NCI-H2081 (cell line): ENCODE data around the gene EFCAB6.
A peak's percentile ranks its signal among the peaks of the same experiment; 100 is the strongest.

Source experiments
- DNase-seq, 2 experiments: peaks; one replicate each; lab custom pipeline; 2025; lab: John Stamatoyannopoulos, UW

EFCAB6 gene

DNA sequence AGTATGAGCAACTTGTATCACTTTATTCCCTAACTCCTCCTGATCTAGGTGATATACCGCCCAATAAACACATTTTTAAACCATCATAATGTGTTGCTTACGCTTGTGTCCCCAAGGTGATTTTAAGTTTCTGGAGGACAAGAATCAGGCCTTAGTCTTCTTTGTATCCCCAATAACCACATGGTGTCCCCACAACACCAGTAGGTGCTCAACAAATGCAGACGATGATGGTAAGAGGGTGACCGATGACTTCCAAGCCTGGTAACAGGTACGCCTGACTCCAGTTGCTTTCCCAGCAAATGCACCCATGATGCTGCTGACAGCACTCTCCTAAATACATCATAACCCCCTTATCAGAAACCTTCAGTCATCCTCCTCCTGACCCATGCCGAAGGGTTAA is 64.2 kb downstream of the EFCAB6 start:
- no peak for DNase-seq

DNA sequence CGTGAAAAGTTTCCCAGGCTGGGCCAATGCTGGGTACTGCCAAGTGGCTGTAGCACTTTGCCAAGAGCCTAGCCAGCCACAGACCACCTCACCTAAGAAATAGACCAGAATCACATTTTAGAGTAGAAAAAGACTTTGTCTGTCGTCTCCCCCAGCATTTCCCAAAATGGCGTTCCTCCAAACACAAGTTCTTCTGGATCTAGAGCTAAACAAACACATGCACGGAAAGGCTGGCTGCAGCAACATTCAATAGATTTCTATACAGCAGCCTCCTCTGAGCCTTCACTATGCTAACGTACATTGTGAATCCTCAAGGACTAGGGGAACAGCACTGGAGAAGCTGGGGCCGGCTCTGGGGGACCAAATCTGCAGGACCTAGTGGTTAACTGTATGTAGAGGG is 65.0 kb downstream of the EFCAB6 start:
- no peak for DNase-seq

- peak in 1 of 2 experiments; percentile 37 for DNase-seq
Observed at GRCh38 chr22:43745783-43746356, 66.2 kb downstream of the EFCAB6 start.

DNA sequence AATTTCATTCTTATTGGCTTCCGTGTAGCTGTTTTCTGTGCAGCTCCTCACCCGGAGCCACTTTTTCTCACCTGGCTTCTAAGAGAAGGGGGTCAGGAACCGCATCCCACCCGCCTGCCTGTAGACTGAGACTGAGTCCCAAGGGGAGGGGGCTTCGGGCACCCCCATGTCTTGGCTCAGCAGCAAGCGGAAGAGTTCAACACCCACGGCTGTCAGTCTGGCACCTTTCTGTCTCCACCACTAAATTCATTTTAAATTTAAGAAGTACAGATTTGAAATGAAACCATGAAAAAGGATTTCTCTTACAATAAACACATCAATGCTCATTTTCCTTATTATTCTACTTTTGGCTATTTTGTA is 66.7 kb downstream of the EFCAB6 start:
- no peak for DNase-seq

DNA sequence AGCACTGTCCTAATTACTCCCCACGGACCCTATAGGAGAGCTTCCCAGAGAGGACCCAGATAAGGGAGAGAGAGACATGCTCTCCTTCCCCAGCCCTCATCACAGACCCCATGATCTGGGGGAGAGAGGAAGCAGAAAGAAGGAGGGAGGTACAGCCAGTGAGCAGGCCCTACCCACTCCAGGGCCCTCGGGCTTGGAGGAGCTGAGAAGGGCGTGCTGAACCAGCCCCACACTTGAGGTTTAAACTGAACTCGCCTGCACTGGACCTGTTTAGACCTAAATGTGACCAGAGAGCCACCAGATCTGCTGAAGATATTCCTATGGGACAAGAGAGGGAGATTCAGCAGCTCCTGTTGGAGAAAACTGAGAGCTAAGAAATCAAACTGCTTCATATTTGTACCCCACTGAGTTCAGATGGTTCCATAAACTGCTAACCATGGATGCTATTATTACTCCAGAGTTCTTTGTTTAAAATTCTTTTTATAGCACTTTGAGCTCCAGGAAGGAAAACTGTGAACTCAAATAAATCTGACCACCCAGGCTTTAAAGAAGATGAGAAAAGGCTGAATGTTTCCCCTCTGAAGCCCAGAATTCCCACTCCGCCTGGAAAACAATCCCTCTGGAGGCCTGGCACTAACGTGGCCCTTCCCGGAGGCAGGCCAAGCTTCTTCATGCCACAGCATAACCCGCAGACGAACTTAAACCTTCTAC is 67.2 kb downstream of the EFCAB6 start:
- DNase-seq, result no peak

DNA sequence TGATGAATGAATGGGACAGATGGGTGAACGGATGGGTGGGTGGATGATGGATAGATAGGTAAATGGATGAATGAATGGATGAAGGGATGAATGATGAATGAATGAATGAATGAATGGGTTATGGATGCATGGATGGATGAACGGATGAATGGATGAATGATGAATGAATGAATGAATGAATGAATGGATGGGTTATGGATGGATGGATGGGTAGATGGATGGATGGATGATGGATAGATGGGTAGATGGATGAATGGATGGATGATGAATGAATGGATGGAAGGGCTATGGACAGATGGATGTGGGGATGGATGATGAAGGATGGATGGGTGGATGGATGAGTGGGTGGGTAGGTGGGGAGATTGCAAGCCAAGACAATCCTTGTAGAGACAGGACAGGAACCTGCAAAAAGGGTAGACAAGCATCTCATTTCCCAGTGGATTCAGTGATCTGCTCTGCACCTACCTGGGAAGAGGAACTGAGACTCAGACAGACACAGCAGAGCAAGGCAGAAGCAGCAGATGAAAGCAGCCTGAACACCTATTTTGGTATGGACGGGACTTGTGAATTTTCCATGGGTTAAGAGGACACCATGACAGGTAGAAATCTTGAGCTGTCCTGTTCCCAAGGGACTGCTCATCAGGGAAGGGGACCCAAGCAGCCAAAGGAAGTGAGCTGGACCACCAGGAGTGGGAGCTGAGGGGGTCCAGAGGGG is 68.0 kb downstream of the EFCAB6 start:
- DNase-seq, result no peak

GRCh38 chr22:43743131-43743530 is 69.0 kb downstream of the EFCAB6 start:
- DNase-seq, result no peak

GRCh38 chr22:43742154-43742950 is 69.8 kb downstream of the EFCAB6 start:
- DNase-seq, result no peak

DNA sequence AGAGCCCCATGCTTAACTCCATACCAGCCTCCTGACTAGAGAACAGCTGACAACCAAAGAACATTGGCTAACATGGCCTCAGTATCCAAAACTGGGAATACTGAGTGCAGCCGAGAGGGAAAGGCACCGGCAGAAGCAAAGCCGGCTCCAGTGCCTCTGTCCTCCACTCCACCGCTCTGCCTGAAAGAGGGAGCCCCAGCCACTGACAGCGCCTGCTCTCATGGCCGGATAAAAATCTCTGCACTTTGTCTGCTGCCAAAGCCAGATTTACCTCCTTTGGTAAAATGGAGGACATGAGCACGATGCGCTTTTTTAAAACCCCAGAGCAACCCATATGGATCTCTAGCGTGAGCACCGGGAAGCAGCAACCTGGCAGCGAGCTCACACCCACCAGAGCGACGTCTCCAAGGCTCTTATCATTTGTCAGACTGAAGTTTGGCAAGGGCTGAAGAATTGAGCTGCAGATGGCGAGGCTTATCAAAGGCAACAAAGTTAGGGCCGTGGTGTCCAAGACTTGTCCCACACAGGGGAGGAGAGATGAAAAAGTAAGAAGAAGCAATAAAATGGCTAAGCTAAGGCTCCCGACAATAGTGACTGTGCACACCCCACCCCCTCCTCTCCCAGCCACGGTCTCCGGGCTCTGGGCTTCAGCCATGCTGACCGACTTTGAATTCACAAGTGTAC is 71.4 kb downstream of the EFCAB6 start:
- no peak for DNase-seq

DNA sequence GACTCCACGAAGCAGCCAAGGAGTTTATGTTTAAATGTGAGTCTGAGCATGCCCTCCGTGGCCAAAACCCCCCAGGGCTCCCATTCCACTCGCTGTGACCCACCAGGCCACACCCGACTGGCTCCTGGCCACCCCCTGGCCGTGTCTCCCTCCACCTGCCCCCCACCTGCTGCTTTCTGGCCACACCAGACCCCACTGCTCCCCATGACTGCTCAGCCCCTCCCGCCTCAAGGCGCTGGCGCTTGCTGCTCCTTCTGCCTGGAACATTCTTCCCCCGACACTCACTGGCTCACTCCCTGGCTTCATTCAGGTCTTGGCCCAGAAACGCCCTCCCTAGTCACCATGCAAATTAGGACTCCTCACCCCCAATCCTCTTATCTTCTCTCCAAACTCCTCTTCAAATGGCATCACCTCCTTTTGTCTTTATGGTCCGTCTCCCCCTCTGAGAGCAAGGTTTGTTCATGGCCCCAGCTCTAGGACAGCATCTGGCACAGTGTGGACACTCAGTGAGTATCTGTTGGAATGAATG is 72.2 kb downstream of the EFCAB6 start:
- no peak for DNase-seq

- DNase-seq, result no peak
Observed at GRCh38 chr22:43737150-43737828, 74.8 kb downstream of the EFCAB6 start.

GRCh38 chr22:43736651-43737050 is 75.5 kb downstream of the EFCAB6 start:
- no peak for DNase-seq

- DNase-seq, result peak in 1 of 2 experiments; percentile 3
Observed at GRCh38 chr22:43734370-43735150, 77.5 kb downstream of the EFCAB6 start.

- no peak for DNase-seq
Observed at GRCh38 chr22:43733138-43733537, 79.0 kb downstream of the EFCAB6 start.

DNA sequence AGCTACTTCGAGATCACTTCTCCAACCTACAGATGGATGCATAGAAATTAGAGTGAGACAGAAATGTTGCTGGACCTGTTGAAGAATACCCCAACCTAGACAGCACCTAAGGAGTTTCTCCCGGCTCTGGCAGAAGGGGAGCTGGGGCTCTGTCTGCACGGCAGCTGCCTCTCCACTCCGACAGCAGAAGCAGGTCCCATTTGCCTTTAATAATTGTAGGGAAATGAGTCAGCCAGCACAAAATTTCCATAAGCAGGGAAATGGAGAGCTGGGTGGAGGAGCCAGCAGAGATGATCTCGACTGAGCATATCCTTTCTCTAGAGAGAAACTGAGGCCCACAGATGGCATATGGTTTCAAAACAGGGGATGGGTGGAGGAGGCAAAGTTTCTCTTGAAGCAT is 80.1 kb downstream of the EFCAB6 start:
- no peak for DNase-seq

GRCh38 chr22:43726964-43727543 is 85.1 kb downstream of the EFCAB6 start:
- DNase-seq, result no peak

DNA sequence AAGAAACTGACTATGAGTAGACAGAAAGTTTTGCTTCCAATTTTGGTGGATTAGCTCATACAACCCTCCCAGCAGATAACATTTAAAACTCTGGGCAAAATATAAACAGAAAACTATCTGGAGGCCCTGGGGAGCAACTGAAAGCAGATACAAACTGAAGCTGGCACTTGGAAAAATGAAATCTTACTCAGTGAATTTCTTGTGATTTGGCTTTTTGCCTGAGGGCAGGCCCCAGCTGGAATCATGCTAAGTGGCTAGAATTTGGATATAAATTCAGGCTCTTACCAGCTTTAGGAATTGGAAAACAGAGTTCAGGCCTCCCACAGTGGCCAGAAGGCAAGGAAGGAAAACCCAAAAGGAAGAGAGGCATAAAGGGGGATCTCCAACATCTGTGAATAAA is 85.8 kb downstream of the EFCAB6 start:
- DNase-seq, result no peak

GRCh38 chr22:43723816-43724215 is 88.3 kb downstream of the EFCAB6 start:
- DNase-seq, result no peak

GRCh38 chr22:43722444-43722843 is 89.7 kb downstream of the EFCAB6 start:
- DNase-seq, result no peak

DNA sequence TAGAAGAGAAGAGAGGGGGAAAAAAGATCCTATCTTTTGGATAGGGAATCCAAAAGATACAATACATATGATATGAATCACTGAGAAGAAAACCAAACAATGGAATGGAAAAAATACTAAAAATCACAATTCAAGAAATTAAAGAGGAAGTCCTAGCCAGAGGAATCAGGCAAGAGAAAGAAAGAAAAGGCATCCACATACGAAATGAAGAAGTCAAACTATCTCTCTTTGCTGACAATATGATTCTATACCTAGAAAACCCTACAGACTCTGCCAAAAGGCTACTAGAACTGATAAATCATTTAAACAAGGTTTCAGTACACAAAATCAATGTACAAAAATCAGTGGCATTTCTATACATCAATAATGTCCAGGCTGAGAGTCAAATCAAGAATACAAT is 91.4 kb downstream of the EFCAB6 start:
- no peak for DNase-seq
